ENCODE data around the gene RAVER1. TPM values are rescaled to one million over a fixed set of nuclear protein-coding genes. Genes with fewer than 3 reads are reported as not detected.

The RAVER1 gene
- total and polyA plus RNA-seq, 9 of the 15 experiments (the other 6 are each of a cell fraction or from before 2014, with no cell fraction given): 0.06 to 113 (median 7.0) TPM

- TF ChIP-seq, protein P1, sequence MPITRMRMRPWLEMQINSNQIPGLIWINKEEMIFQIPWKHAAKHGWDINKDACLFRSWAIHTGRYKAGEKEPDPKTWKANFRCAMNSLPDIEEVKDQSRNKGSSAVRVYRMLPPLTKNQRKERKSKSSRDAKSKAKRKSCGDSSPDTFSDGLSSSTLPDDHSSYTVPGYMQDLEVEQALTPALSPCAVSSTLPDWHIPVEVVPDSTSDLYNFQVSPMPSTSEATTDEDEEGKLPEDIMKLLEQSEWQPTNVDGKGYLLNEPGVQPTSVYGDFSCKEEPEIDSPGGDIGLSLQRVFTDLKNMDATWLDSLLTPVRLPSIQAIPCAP (CRISPR knock-in tag; IDR thresholded peaks at IDR 0.05; ENCODE audit: borderline replicate concordance): no peak
- TF ChIP-seq RBM17 (IDR thresholded peaks at IDR 0.05; ENCODE audit: borderline replicate concordance, low read depth, low read length): no peak
- TF ChIP-seq, protein P2, sequence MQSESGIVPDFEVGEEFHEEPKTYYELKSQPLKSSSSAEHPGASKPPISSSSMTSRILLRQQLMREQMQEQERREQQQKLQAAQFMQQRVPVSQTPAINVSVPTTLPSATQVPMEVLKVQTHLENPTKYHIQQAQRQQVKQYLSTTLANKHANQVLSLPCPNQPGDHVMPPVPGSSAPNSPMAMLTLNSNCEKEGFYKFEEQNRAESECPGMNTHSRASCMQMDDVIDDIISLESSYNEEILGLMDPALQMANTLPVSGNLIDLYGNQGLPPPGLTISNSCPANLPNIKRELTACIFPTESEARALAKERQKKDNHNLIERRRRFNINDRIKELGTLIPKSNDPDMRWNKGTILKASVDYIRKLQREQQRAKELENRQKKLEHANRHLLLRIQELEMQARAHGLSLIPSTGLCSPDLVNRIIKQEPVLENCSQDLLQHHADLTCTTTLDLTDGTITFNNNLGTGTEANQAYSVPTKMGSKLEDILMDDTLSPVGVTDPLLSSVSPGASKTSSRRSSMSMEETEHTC (IDR thresholded peaks at IDR 0.05): peak; percentile 86; the same call in 1 of the 2 replicates
- TF ChIP-seq DDX20 (tag; IDR thresholded peaks at IDR 0.05; ENCODE audit: low read depth): no peak
- TF ChIP-seq MAZ (CRISPR knock-in tag; conservative IDR thresholded peaks at IDR 0.05 in 1 of 2, IDR thresholded peaks at IDR 0.05 in 1 of 2): peak; percentile 56 to 62; a peak in 3 of 4 replicates
- TF ChIP-seq ATF7 (IDR thresholded peaks at IDR 0.05): no peak
- no peak for TF ChIP-seq RB1 (IDR thresholded peaks at IDR 0.05; ENCODE audit: low read depth)
- peak; percentile 43; the same call in 1 of the 2 replicates for TF ChIP-seq PHF8 (IDR thresholded peaks at IDR 0.05; ENCODE audit: borderline replicate concordance, low read length)
- TF ChIP-seq NFRKB (IDR thresholded peaks at IDR 0.05; ENCODE audit: low read depth): no peak
- no peak for TF ChIP-seq ZFP1 (CRISPR knock-in tag; IDR thresholded peaks at IDR 0.05)
- TF ChIP-seq PHTF2 (CRISPR knock-in tag; IDR thresholded peaks at IDR 0.05): no peak
- TF ChIP-seq CHD4 (IDR thresholded peaks at IDR 0.05; ENCODE audit: insufficient read depth, insufficient replicate concordance, low read depth, low read length, poor library complexity, severe bottlenecking): no peak
- TF ChIP-seq DMBX1 (CRISPR knock-in tag; IDR thresholded peaks at IDR 0.05; ENCODE audit: borderline replicate concordance): no peak
- no peak for TF ChIP-seq CREBBP (IDR thresholded peaks at IDR 0.05; ENCODE audit: low read depth, low read length)
- no peak for TF ChIP-seq SLC30A9 (CRISPR knock-in tag; IDR thresholded peaks at IDR 0.05)
- no peak for TF ChIP-seq PREB (CRISPR knock-in tag; IDR thresholded peaks at IDR 0.05)
- TF ChIP-seq MCM7 (IDR thresholded peaks at IDR 0.05): no peak
- TF ChIP-seq MYNN (IDR thresholded peaks at IDR 0.05): peak; percentile 74
- no peak for TF ChIP-seq MYNN (CRISPR knock-in tag; IDR thresholded peaks at IDR 0.05)
- TF ChIP-seq ARID4B (CRISPR knock-in tag; IDR thresholded peaks at IDR 0.05): peak; percentile 99
- peak; percentile 82 for TF ChIP-seq SUPT5H (IDR thresholded peaks at IDR 0.05)
Measured at GRCh38 chr19:10315335-10316214, 17.8 kb downstream of the RAVER1 start, which contains the start of gene FDX2 (continued).

Measured in K562 (cell line).